GM12891 (cell line): Measurements from ENCODE around the gene SLC5A10.

Source experiments
- PAX5 ChIP-seq: IDR thresholded peaks from 2 replicates; pipeline ENCODE4 v1.6.1; 2011; ENCODE audit warnings: low read length, moderate library complexity, mild to moderate bottlenecking; ENCODE audit not compliant: insufficient read depth, severe bottlenecking
- POLR2A ChIP-seq: IDR thresholded peaks from 2 replicates; pipeline ENCODE4 v1.6.1; 2011; ENCODE audit warnings: low read depth, low read length, control low read depth
- POLR2AphosphoS5 ChIP-seq: IDR thresholded peaks from 2 replicates; pipeline ENCODE4 v1.6.1; 2011; ENCODE audit warnings: low read depth, low read length, control low read depth
- POU2F2 ChIP-seq: IDR thresholded peaks from 2 replicates; pipeline ENCODE4 v1.6.1; 2011; ENCODE audit warnings: low read depth, mild to moderate bottlenecking, control low read depth, low read length, moderate library complexity
- SPI1 ChIP-seq: IDR thresholded peaks from 2 replicates; pipeline ENCODE4 v1.6.1; 2011; ENCODE audit warnings: low read depth, low read length, control low read depth
- TAF1 ChIP-seq: IDR thresholded peaks from 2 replicates; pipeline ENCODE4 v1.6.1; 2011; ENCODE audit warnings: low read depth, low read length, control low read depth

- TF ChIP-seq POLR2AphosphoS5 (no peak), POU2F2 (no peak), TAF1 (no peak), POLR2A (no peak), PAX5 (no peak), SPI1 (no peak)
Observed at GRCh38 chr17:18967916-18968315, 16.0 kb downstream of the SLC5A10 start.
